Measurements from ENCODE around the gene KIF26B.
"Not testable (repeated sequence)": the region's sequence is repeated elsewhere in the genome, so short reads cannot be mapped to it uniquely, and the experiment has no call there.

KIF26B gene

DNA sequence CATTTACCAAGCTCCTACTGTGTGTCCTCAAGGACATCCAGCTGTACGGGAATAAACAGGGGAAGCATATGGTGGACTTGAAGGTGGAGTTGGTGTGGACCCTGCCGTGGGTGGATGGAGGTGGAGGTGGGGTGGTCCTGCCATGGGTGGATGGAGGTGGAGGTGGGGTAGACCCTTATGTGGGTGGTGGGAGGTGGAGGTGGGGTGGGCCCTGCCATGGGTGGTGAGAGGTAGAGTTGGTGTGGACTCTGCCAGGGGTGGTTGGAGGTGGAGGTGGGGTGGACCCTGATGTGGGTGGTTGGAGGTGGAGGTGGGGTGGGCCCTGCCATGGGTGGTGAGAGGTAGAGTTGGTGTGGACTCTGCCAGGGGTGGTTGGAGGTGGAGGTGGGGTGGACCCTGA lies 169.0 kb downstream of the KIF26B start:
- DNase-seq (ENCODE audit: low read depth in 2 of 2), result not testable (repeated sequence)

DNA sequence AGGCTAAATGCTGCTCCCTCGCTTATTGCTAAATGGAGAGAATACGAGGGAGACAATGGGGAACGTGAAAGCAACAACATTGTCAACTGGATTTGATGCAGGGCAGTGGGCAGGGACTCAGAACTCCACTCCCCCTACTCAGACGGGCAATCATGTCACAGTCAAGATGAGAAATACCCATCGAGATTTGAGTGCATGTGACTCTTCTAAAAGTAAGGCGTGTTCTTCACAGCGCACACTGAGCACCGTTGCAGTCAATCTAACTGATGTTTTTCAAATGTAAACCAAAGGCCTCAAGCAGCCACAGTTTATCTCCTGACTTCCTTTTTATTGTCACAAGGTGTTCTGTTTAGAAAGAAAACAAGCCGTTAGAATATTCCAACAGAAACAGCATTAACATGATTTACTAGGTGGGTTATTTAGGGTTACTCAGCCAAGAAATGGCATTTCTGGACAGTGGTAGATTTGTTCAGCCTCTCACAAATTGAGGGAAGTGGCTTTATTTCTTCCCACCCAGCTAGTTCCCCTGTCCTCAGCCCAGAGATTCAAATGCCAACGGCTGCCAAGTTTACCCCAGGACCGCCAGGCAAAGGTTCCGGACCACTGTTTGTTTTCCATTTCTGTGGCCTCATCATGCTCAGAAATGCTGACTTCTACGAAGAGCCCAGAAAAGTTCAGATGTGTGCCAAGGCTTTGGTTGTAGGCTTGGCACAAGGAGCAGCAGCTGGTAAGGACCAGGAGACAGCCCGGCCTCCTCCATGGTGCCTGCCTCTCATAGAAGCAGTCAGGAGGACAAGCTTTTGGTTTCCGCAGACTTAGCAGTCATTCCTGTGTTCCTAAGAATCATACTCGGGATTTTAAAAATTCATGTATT lies 171.4 kb downstream of the KIF26B start:
- DNase-seq (ENCODE audit: low read depth in 2 of 2), result no peak

DNA sequence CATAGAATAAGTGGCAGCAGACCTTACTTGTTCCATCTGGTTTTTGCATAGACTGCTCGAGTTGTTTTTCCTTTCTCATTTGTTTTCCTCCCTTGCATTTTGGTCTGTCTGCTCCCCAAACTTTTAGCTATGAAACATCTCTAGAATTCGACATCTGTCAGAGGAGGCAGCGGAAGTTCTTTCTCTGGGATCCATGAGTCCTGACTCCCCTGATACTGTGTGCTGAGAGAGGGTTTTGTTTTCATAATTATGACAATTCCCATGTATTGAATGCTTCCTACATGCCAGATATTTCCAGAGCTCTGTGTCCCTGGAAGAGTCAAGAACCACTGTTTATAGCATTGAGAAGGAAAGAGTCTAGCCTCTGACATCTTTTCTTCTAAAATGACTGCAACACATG lies 172.6 kb downstream of the KIF26B start:
- DNase-seq (ENCODE audit: low read depth in 2 of 2), result no peak

DNA sequence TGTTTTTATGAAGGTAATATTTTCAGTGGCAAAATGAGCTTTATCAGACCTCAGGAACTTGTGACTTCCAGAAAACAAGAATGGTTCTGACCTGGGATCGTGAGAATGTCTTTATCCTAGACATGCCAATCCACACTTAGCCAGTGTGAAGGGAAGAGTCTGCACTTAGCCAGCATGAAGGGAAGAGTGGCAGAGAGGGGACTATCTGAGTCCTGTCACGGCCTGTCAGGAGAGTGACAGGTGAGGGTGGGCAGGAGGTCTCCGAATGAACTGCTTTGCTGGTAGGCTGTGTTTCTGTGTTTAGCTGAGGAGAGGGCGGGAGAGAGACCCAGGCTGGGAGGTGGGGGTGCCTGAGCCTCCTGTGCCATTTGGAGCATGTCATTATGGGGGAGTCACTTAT lies 173.1 kb downstream of the KIF26B start:
- no peak for DNase-seq (ENCODE audit: low read depth in 2 of 2)

DNA sequence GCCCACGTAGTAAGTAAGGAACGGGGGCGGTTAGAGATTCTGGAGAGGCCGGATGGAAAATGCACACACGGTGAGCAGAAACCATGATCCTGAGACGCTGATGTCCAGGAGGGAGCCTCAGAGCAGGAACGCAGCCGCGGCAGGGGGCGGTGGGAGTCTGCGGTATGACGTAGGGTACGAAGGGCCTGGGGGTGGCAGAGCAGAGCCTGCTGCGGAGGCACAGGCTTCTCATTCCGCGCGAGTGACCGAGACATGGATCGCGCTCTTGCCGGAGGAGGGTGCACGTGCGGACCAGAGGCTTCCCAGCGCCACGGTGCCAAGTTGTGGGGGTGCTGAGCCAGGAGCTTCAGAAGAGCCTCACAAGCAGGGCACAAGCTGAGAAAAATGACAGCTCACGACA lies 176.2 kb downstream of the KIF26B start:
- DNase-seq (ENCODE audit: low read depth in 2 of 2), result no peak

DNA sequence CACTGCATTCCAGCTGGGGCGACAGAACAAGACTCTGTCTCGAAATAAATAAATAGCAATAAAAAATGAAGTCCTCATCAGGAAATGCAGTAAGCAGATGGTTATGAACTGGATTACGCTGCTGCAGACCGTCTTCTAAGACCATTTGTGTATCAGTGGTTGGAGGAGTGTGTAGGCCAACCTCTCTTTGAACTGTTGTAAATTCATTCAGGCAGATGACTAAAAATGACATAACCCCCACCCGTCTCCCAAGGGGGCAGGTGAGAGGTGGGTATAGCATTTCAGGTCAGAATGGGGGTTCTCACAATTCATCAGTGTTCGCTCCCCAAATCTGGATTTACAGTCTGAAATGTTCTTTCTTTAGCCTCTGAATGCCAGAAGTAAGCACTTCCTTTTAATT lies 177.3 kb downstream of the KIF26B start:
- DNase-seq (ENCODE audit: low read depth in 2 of 2), result no peak

DNA sequence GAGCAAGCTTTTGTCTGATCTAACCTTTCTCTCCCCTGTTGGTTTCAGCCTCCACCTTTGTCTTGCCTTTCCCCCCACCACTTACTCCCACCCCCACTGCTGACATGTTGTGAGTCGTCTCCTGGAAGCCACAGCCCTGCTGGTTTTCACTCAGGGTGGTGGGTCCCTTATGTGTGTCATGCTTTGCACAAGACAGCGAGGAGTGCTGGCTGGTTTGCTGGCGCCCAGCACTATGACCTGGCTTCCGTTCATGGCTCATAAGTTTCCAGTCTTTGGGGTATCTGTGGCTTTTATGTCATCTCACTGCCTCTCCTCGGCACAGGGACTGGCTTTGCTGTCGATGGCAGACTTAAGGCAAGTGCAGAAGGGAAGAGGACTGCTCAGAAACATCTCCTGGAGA lies 177.7 kb downstream of the KIF26B start:
- DNase-seq (ENCODE audit: low read depth in 2 of 2), result no peak

DNA sequence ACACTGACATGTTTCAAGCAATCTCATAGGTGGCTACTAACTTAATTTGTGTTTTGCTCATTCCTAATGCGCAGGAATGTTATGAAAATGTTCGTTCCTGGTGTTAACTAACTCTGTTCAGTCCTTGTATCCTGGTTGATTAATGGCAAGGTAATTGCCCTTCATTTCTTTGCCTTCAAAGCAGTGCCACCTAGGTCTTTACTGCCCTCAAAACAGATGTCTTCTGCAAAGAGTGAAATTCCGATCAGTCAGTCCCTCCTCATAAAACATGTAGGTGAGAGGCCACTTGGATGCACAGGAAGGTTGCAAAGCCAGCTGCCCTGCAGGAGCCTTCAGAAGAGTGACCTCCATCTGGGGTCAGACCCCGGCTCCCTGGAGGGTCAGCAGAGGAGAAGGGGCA lies 179.4 kb downstream of the KIF26B start:
- no peak for DNase-seq (ENCODE audit: low read depth in 2 of 2)

DNA sequence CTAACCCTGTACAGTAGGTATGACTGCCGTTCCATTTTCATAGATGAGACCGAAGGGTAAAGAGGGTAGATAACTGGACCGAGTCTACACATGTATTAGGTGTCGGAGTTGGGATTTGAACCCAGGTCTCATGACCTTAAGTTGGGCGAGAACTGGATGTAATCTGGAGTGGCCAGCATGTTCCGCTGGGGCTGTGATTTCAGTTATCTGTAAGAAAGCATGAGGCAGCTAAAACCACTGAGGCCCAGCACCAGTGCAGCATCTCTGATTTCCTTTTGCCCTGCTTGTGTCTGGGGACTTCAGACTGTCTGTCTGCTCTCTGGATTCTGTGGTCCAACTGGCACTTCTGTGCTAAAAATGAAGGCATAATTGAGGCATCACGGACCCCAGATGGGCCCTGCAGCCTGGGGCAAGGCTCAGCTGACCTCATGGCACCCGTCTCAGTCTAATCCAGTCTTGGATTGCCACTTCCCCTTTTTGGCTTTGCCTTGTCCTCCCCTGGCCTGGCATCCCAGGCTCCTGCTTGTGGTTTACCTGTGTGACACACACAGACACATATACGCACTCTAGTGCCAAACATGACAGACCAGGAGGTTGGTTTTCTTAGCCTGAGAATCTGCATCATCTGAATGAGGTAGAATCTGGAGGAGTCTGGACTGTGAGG lies 180.2 kb downstream of the KIF26B start:
- no peak for DNase-seq (ENCODE audit: low read depth in 2 of 2)

DNA sequence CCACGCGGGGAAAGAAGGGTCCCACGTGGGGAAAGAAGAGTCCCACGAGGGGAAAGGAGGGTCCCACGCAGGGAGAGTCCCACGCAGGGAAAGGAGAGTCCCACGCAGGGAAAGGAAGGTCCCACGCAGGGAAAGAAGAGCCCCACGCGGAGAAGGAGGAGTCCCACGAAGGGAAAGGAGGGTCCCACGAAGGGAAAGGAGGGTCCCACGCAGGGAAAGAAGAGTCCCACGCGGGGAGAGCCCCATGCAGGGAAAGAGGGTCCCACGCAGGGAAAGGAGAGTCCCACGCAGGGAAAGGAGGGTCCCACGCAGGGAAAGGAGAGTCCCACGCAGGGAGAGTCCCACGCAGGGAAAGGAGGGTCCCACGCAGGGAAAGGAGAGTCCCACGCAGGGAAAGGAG lies 180.9 kb downstream of the KIF26B start:
- DNase-seq (ENCODE audit: low read depth in 2 of 2), result not testable (repeated sequence)

DNA sequence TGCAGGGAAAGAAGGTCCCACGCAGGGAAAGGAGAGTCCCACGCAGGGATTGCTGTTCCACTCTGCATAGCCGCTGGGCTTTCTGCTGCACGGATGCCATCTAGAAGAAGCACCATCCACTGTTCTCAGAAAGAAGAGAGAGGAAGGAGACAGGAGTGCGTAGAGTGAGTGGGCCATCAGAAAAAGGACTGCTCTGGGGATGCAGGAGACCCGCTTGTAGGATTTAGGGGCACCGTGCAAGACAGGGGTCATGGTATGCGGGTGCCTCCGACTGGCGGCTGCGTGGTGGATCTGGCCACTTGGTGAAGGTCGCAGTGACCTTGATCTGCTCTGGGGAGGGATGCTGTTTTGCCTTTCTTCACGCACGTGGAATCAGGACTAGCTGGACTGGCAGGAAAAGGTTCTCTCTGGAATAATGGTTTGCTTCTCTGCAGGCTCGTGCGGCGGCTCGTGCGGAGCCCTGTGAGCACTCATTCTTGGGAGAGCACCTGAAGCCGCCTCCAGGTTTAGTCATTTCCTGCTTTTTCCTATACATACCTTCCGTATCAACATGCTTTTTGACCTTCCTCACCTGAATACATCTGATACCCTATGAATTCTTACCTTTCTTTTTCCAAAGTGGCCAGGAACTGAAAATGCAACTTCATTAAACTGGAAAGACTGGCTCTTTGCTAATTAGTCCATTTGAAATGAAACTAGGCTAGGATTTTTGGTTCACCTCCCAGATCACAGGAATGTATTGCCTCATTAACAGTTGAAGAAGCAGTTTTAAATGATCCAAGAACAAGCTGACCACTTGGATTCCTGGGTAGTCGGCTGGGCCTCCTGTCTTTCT lies 181.6 kb downstream of the KIF26B start:
- DNase-seq (ENCODE audit: low read depth in 2 of 2), result no peak

DNA sequence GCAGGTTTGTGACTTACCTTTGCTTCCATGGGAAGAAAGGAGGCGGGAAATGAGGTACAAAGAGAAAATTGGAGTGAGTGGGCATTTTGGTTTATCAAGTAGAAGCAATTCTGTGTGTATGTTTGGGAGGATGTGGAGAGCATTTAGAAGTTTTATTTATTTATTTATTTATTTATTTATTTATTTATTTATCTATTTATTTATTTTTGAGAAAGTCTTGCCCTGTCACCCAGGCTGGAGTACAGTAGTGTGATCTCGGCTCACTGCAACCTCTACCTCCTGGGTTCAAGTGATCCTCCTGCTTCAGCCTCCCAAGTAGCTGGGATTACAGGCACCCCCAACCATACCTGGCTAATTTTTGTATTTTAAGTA lies 182.2 kb downstream of the KIF26B start:
- not testable (repeated sequence) for DNase-seq (ENCODE audit: low read depth in 2 of 2)

DNA sequence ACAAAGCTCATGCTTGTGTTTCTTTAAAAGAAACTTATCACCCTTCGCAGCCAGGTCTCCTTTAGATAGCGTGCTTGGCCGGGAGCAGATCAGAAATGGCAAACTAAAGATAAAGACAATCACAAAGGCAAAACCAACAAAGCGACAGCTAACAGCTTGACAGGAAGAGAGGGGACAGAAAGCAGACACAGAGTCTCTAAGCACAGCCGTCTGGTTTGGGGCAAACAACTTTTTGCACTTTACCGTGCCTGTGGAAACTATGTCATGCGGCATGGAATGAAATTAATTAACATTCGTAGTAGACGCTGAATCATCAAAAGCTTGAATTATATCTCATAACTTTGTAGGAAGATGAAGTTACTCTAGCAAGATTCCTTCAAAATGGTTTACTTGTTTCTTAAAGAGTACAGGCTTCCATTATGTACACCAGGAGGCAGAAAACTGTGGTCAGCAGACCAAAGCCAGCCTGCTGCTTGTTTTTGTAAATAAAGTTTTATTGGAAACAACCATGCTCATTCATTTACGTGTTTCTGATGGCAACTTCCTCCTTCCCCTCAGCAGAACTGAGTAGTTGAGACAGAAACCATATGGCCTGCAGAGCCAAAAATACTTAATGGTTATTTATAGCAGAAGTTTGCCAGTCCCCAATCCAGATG lies 183.2 kb downstream of the KIF26B start:
- DNase-seq (ENCODE audit: low read depth in 2 of 2), result peak in 1 of 2 experiments; percentile 19

DNA sequence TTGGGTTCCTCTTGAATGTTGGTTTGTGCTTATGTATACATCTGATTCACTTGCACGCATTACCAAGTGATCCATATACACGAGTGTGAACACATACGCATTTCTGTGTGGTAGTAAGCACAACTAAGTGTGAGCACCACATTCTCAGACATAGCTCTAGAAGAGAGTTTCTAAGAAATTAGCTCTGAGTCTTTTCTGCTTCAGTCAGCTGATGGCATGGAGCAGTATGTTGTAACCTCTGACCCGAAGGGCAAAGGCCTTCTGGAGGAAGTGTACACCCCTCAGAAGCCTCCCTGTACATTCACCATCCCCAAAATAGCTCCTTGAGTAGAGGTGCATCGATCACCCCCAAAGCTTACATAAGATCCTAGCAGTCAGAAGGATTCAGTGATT lies 183.7 kb downstream of the KIF26B start:
- DNase-seq (ENCODE audit: low read depth in 2 of 2), result no peak

DNA sequence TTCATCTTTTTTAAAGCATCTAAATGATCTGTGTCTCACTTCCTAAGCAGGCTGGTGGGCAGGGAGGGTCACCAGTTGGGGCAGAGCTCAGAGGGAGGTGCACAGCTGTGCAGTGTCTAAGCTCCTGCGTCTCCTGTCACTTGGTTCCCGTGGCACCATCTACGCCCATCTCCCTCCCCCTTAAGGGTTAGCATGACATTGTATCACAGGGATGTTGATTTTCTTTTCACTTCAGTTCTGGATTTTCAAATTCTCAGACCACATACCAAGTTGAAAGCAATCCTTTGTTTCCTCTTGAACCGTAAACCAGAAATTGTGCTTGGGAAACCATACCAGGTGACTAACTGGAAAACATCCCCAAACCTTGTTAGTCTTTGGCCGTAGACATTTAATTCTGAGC lies 187.0 kb downstream of the KIF26B start:
- no peak for DNase-seq (ENCODE audit: low read depth in 2 of 2)

DNA sequence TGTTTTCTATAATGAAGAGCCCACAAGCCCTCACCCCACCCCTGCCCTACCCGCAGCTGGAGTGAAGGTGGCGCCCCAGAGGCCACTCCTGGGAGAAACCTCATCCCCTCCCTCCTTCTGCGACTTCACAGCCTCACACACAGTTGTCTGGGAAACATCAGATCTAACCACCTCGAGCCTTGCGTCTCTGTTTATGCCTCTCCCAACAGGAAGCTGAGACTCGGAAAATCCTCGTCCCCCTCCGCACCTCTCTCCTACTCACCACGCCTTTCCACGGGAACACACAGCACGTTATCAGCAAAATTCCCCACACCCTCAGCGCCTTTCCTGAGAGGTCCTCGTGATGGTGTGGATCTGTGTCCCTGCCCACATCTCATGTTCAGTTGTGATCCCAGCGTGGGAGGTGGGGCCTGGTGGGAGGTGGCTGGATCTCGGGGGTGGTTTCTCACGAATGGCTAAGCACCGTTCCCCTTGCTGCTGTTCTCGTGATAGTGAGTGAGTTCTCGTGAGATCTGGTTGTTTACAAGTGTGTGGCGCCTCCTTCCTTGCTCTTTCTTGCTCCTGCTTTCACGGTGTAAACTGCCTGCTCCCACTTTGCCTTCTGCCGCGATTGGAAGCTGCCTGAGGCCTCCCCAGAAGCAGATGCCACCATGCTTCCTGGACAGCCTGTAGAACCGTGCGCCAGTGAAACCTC lies 190.6 kb downstream of the KIF26B start:
- DNase-seq (ENCODE audit: low read depth in 2 of 2), result no peak

DNA sequence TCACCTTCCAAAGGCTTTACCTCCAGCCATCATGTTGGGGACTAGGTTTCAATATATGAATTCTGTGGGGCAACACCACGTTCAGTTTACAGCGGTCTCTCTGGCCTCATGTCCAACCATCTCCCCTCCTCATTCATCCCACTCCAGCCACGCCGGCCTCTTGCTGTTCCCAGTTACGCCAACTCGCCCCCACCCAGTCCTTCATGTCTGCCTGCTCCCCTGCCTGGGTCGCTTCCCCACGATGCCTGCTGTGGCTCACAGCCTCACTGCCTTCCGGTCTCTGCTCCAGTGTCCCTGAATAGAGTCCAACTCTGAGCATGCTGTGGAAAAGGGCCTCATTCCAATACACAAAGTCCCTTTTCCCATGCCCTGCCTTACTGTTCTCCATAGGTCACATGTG lies 193.8 kb downstream of the KIF26B start:
- no peak for DNase-seq (ENCODE audit: low read depth in 2 of 2)

DNA sequence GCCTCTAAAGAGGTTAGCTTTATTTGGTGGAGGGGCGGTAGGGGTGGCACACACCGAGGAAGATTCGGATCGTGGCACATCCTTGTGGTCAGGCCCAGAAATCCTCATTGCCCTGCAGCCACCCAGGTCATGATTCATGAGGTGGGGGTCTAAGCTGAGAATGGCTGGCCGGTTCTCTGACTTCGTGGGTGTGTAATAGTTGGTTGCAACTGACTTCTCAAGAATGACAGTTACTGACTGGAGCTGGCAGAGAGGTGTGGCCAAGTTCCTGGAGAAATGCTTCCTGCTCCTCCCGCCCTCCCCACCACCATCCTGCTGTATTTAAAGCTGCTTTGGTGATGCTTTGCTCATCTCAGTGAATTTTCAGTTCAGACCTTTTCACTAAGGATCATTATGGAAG lies 198.6 kb downstream of the KIF26B start:
- no peak for DNase-seq (ENCODE audit: low read depth in 2 of 2)

DNA sequence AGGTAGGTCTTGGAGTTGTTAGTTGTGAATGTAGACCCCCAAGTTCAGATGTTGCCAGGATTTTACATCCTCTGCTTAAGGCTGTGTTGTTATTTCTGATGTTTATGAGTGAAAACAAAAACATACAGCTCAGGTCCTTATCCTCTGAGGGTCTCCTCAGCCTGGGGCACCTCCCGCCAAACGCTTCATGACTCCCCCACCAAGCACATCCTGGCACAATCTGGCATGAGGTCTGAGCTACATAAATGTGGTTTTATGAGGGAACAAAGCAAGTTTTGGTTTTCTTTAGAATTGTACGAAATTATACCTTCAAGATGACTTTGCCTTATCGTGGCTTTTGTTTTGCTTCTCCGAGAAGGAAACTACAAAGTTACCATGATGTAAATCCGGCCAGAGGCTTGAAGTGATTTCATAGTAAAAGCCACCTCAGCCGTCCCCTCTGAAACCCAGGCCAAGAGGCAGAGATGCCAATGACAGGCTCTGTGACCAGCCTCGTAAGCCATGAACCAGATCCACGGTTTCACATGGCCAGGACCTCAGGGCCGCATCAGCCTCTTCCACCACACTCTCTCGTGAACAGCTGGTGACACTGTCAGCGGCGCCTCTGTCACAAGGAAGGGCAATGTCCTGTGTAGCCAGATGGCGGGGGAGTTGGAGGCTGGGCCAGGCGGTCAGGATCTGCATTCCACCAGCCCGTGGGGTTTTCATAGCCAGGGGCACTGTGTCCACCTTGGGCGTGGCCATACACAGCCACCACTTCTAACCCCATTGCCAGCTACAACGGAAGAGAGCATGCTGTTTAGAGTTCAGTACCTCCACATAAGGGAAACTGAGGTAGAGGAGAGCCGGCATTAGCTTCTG lies 199.4 kb downstream of the KIF26B start:
- no peak for DNase-seq (ENCODE audit: low read depth in 2 of 2)

DNA sequence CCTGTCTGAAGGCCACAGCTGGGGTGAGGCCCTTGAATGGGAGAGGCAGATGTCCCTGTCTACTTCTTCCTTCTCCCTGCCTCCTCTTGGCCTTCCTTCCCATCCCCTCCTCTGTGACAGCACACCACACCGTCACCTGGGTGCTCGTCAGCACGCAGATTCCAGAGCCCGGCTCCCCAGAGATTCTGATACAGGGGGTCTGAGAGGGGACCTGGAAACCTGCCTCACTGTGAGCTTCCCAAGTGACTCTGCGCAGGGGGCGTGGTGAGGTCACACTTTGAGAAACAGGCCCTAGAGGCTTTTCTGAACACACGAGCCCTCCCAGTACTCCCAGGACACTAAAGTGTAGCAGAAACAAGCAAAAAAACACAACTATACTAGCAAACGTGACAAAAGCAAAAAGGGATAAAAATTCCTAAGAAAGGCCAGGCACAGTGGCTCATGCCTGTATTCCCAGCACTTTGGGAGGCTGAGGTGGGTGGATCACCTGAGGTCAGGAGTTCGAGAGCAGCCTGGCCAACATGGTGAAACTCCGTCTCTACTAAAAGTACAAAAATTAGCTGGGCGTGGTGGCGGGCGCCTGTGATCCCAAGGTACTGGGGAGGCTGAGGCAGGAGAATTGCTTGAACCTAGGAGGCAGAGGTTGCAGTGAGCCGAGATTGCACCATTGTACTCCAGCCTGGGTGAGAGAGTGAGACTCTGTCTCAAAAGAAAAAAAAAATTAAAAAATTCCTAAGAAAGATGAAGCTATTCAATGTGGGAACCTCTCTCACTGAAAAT lies 201.3 kb downstream of the KIF26B start:
- DNase-seq (ENCODE audit: low read depth in 2 of 2), result not testable (repeated sequence)
